Natural killer cell (primary cell): ENCODE measurements around the gene PSMC5. TPM values are rescaled to one million over a fixed set of nuclear protein-coding genes. Genes with fewer than 3 reads are reported as not detected.
A peak's percentile ranks its signal among the peaks of the same experiment; 100 is the strongest.

Experiments
- ATAC-seq, 3 donors: fragments of 150-1000 bp in 2 of 3; fragments of 200-7000 bp in 1 of 3; cut with Tn5 transposase; 1 replicate in 1 of 3; 2 replicates in 2 of 3; pipeline ENCODE4 v1.10.0; 2021; ENCODE audit warnings: mild to moderate bottlenecking in 2 of 3, moderate library complexity in 2 of 3
- DNase-seq, 2 donors: peaks; one replicate each; pipeline versions ENCODE4 v3.0.0 to v3.0.0-alpha.2; 2013 to 2021; ENCODE audit warnings: mixed read lengths in 1 of 2
- H3K27ac ChIP-seq: one replicate; pipeline ENCODE4 v1.5.1; 2013; ENCODE audit warnings: mild to moderate bottlenecking, low read length
- H3K27me3 ChIP-seq: one replicate; pipeline ENCODE4 v1.6.1; 2013; ENCODE audit warnings: low read length; ENCODE audit not compliant: control insufficient read depth, insufficient read depth
- H3K36me3 ChIP-seq: one replicate; pipeline ENCODE4 v1.6.1; 2013; ENCODE audit warnings: low read length; ENCODE audit not compliant: control insufficient read depth, insufficient read depth
- H3K4me1 ChIP-seq: one replicate; pipeline ENCODE4 v1.6.1; 2013; ENCODE audit warnings: low read length; ENCODE audit not compliant: control insufficient read depth, insufficient read depth
- H3K4me3 ChIP-seq: one replicate; pipeline ENCODE4 v1.5.1; 2013; ENCODE audit warnings: low read length
- H3K9me3 ChIP-seq: one replicate; pipeline ENCODE4 v1.6.1; 2013; ENCODE audit warnings: low read length; ENCODE audit not compliant: control insufficient read depth, insufficient read depth
- H3K27ac Mint-ChIP-seq, 2 donors: one replicate each; pipeline ENCODE4 v1.8.0; 2022; ENCODE audit warnings: mild to moderate bottlenecking in 2 of 2, mixed read lengths in 2 of 2, moderate library complexity in 1 of 2
- H3K27me3 Mint-ChIP-seq, 2 donors: one replicate each; pipeline ENCODE4 v1.8.0; 2022; ENCODE audit warnings: low read depth in 2 of 2, mixed read lengths in 2 of 2
- H3K36me3 Mint-ChIP-seq: one replicate; pipeline ENCODE4 v1.8.0; 2022; ENCODE audit warnings: mixed read lengths
- H3K4me1 Mint-ChIP-seq, 2 donors: one replicate each; pipeline ENCODE4 v1.8.0; 2022; ENCODE audit warnings: mixed read lengths in 2 of 2
- H3K4me3 Mint-ChIP-seq: one replicate; pipeline ENCODE4 v1.8.0; 2022; ENCODE audit warnings: mild to moderate bottlenecking, moderate library complexity, mixed read lengths
- H3K9me3 Mint-ChIP-seq, 2 donors: one replicate each; pipeline ENCODE4 v1.8.0; 2022; ENCODE audit warnings: mixed read lengths in 2 of 2
- WGBS: methylation state at CpG from one replicate; pipeline ENCODE4 v1.1.7; 2013; ENCODE audit warnings: missing lambda C conversion rate; ENCODE audit not compliant: insufficient coverage; 5-methylcytosine and 5-hydroxymethylcytosine counted together
- intact Hi-C: fragments of 100-400 bp; cut with micrococcal nuclease; formaldehyde crosslinking; loops from one replicate; pipeline ENCODE4 v1.14.2; 2022
- total RNA-seq, 4 donors: library from RNA; stranded (reverse); fragments of 120-200 nt in 1 of 4; gene quantifications; one replicate each; pipeline versions ENCODE4 v1.2.3 to v1.2.4, GENCODE V29; 2013 to 2022
- TF ChIP-seq, protein P1 (sequence below): fragments of 200-600 bp; IDR thresholded peaks from one replicate; pipeline ENCODE4 v1.8.0; 2022; ENCODE audit warnings: antibody characterized with exemption

PSMC5 gene
- total RNA-seq, 3 donors from 2014 or later (not counting 1 experiment from before 2014, with no cell fraction given), result 91.3 to 114 (median 100) TPM

DNA sequence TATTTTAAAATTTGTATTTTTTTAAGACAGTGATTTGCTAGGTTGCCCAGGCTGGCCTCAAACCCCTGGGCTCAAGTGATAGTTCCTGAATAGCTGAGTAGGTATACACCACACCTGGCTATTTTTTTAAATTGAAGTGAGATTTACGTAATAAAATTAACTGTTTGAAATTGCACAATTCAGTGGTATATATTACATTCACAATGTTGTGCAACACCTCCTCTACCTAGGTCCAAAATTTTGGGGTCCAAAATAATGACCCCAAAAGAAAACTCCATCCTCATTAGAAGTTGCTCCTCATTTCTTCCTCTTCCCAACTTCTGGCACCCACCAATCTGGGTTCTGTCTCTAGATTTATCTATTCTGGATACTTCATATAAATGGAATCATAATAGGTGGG, 18.3 kb downstream of the PSMC5 start:
- H3K4me1 ChIP-seq, result peaks cover 43% of the 10 kb centered on the region
- no peak overlapping the region for H3K4me3 ChIP-seq
- H3K36me3 ChIP-seq, result no peaks in the 10 kb centered on the region
- Mint-ChIP-seq H3K27ac (no peak overlapping the region), H3K36me3 (no peaks in the 10 kb centered on the region), H3K4me3 (no peak overlapping the region), H3K9me3 (no peaks in the 10 kb centered on the region), H3K27me3 (no peaks in the 10 kb centered on the region), H3K4me1 (peaks cover 42 to 47% of the 10 kb centered on the region in 2 donors)
- TF ChIP-seq, protein P1, sequence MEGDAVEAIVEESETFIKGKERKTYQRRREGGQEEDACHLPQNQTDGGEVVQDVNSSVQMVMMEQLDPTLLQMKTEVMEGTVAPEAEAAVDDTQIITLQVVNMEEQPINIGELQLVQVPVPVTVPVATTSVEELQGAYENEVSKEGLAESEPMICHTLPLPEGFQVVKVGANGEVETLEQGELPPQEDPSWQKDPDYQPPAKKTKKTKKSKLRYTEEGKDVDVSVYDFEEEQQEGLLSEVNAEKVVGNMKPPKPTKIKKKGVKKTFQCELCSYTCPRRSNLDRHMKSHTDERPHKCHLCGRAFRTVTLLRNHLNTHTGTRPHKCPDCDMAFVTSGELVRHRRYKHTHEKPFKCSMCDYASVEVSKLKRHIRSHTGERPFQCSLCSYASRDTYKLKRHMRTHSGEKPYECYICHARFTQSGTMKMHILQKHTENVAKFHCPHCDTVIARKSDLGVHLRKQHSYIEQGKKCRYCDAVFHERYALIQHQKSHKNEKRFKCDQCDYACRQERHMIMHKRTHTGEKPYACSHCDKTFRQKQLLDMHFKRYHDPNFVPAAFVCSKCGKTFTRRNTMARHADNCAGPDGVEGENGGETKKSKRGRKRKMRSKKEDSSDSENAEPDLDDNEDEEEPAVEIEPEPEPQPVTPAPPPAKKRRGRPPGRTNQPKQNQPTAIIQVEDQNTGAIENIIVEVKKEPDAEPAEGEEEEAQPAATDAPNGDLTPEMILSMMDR, result no peak
- no peaks in the 10 kb centered on the region for H3K9me3 ChIP-seq
- no peak for ATAC-seq
- intact Hi-C loops, result no loop called here
- no peak for DNase-seq
- no CpG with 5 or more reads among the region's 1 CpG for WGBS
- no peaks in the 10 kb centered on the region for H3K27me3 ChIP-seq
- no peak overlapping the region for H3K27ac ChIP-seq

GRCh38 chr17:63847525-63848249, 20.5 kb downstream of the PSMC5 start:
- no peaks in the 10 kb centered on the region for H3K27me3 ChIP-seq
- H3K9me3 ChIP-seq, result no peaks in the 10 kb centered on the region
- peak in 1 of 2 donors; percentile 4 for DNase-seq
- H3K4me3 ChIP-seq, result no peak overlapping the region
- ATAC-seq, result no peak
- H3K36me3 Mint-ChIP-seq, result no peaks in the 10 kb centered on the region
- 67% methylated on average over 3 of the region's 3 CpGs for WGBS
- H3K4me1 ChIP-seq, result peaks cover 26% of the 10 kb centered on the region
- no peaks in the 10 kb centered on the region for H3K36me3 ChIP-seq
- no peaks in the 10 kb centered on the region for H3K9me3 Mint-ChIP-seq
- TF ChIP-seq, protein P1, result no peak
- intact Hi-C loops, result no loop called here
- peak overlapping the region; percentile 82 for H3K4me3 Mint-ChIP-seq
- peaks cover 27 to 30% of the 10 kb centered on the region in 2 donors for H3K4me1 Mint-ChIP-seq
- H3K27ac Mint-ChIP-seq, result peak overlapping the region; percentile 88 to 90
- no peaks in the 10 kb centered on the region for H3K27me3 Mint-ChIP-seq
- no peak overlapping the region for H3K27ac ChIP-seq

GRCh38 chr17:63848834-63849689, 21.8 kb downstream of the PSMC5 start:
- 30% methylated on average over 82 of the region's 82 CpGs for WGBS
- H3K27me3 ChIP-seq, result no peaks in the 10 kb centered on the region
- Mint-ChIP-seq H3K27me3 (no peaks in the 10 kb centered on the region), H3K27ac (peak overlapping the region; percentile 88 to 90), H3K36me3 (no peaks in the 10 kb centered on the region), H3K9me3 (no peaks in the 10 kb centered on the region), H3K4me3 (peak overlapping the region; percentile 81), H3K4me1 (peaks cover 20 to 21% of the 10 kb centered on the region in 2 donors)
- DNase-seq (peak; percentile 96), ATAC-seq (peak; percentile 95 to 98 (median 97))
- H3K9me3 ChIP-seq, result no peaks in the 10 kb centered on the region
- H3K27ac ChIP-seq, result peak overlapping the region; percentile 70
- TF ChIP-seq, protein P1, result peak; percentile 82
- intact Hi-C loops, result no loop called here
- H3K4me3 ChIP-seq, result peak overlapping the region; percentile 36
- no peaks in the 10 kb centered on the region for H3K36me3 ChIP-seq
- H3K4me1 ChIP-seq, result peaks cover 16% of the 10 kb centered on the region
